GM19324 (cell line): ENCODE data around the gene KIF25.

Source experiments
- ATAC-seq: cut with Tn5 transposase; IDR thresholded peaks from one replicate; pipeline ENCODE4 v1.9.1; 2021; ENCODE audit warnings: mild to moderate bottlenecking, moderate library complexity; ENCODE audit not compliant: unreplicated experiment, low FRiP score

The KIF25 gene

GRCh38 chr6:168033791-168034190 lies 36.3 kb downstream of the KIF25 start:
- ATAC-seq: no peak

GRCh38 chr6:168034537-168034936 lies 37.1 kb downstream of the KIF25 start:
- ATAC-seq: no peak

GRCh38 chr6:168035098-168035660 lies 37.7 kb downstream of the KIF25 start:
- ATAC-seq: no peak

- no peak for ATAC-seq
These were observed 38.4 kb downstream of the KIF25 start for GRCh38 chr6:168035661-168036545.

- no peak for ATAC-seq
These were observed 39.8 kb downstream of the KIF25 start for GRCh38 chr6:168037242-168037641.

GRCh38 chr6:168037856-168038255 lies 40.4 kb downstream of the KIF25 start:
- no peak for ATAC-seq

- no peak for ATAC-seq
These were observed 41.2 kb downstream of the KIF25 start for GRCh38 chr6:168038576-168039140.

- ATAC-seq: no peak
These were observed 41.8 kb downstream of the KIF25 start for GRCh38 chr6:168039301-168039700.

- ATAC-seq: no peak
These were observed 42.4 kb downstream of the KIF25 start for GRCh38 chr6:168039849-168040248.

- no peak for ATAC-seq
These were observed 43.5 kb downstream of the KIF25 start for GRCh38 chr6:168040856-168041496.

GRCh38 chr6:168041928-168042327 lies 44.5 kb downstream of the KIF25 start:
- no peak for ATAC-seq

- no peak for ATAC-seq
These were observed 45.1 kb downstream of the KIF25 start for GRCh38 chr6:168042426-168043192.

GRCh38 chr6:168043193-168043847 lies 45.8 kb downstream of the KIF25 start:
- ATAC-seq: no peak

- ATAC-seq: no peak
These were observed 46.5 kb downstream of the KIF25 start for GRCh38 chr6:168043848-168044415.

GRCh38 chr6:168044521-168045130 lies 47.2 kb downstream of the KIF25 start:
- no peak for ATAC-seq

- ATAC-seq: no peak
These were observed 47.7 kb downstream of the KIF25 start for GRCh38 chr6:168045141-168045691.

- no peak for ATAC-seq
These were observed 48.5 kb downstream of the KIF25 start for GRCh38 chr6:168045706-168046620.

- no peak for ATAC-seq
These were observed 49.2 kb downstream of the KIF25 start for GRCh38 chr6:168046696-168047095.
